B cell (primary cell): Measurements from ENCODE around the gene C4orf17. TPM values are rescaled to one million over a fixed set of nuclear protein-coding genes. Genes with fewer than 3 reads are reported as not detected.

Experiments used
- ATAC-seq: fragments of 200-7000 bp; cut with Tn5 transposase; one replicate; pipeline ENCODE4 v1.10.0; 2021; ENCODE audit warnings: low read depth, mild to moderate bottlenecking, moderate number of reproducible peaks, moderate library complexity
- CTCF ChIA-PET: fragments of 350-600 bp; sonication (Branson Sonifier 250); formaldehyde crosslinking; loops from one replicate; lab custom pipeline; 2021; ENCODE audit warnings: antibody characterized with exemption, inconsistent platforms; lab: Charles Lee
- POLR2A ChIA-PET: fragments of 350-600 bp; sonication (Branson Sonifier 250); formaldehyde crosslinking; loops from one replicate; lab custom pipeline; 2021; ENCODE audit warnings: antibody characterized with exemption; lab: Charles Lee
- DNase-seq: peaks from one replicate; pipeline ENCODE4 v3.0.0; 2013
- H2AFZ ChIP-seq: 2 replicates; pipeline ENCODE4 v1.6.1; 2012; ENCODE audit warnings: mild to moderate bottlenecking, low read depth, low read length; ENCODE audit not compliant: insufficient read depth, poor library complexity, severe bottlenecking
- H3K27ac ChIP-seq, 2 donors: 1 replicate in 1 of 2; 2 replicates in 1 of 2; pipeline ENCODE4 v1.5.1; 2012 to 2013; ENCODE audit warnings: low read length in 2 of 2, mild to moderate bottlenecking in 2 of 2, moderate library complexity in 1 of 2
- H3K27me3 ChIP-seq, 4 experiments: fragments of 200-600 bp in 1 of 4; sonication (generic) in 1 of 4; replicated peaks in 1 of 4; 1 replicate in 2 of 4; 2 replicates in 2 of 4; pipeline versions ENCODE4 v1.6.1 to v1.7.0; 2013 to 2016; ENCODE audit warnings: low read length in 3 of 4, mild to moderate bottlenecking in 2 of 4, mixed read lengths in 1 of 4, moderate library complexity in 1 of 4; ENCODE audit not compliant: insufficient read depth in 4 of 4, control insufficient read depth in 3 of 4; ENCODE audit errors: control extremely low read depth in 1 of 4
- H3K36me3 ChIP-seq, 2 experiments: replicated peaks in 1 of 2; 1 replicate in 1 of 2; 2 replicates in 1 of 2; pipeline versions ENCODE4 v1.6.1 to v1.7.1; 2013; ENCODE audit warnings: low read length in 1 of 2; ENCODE audit not compliant: insufficient read depth in 2 of 2, control insufficient read depth in 1 of 2; ENCODE audit errors: control extremely low read depth in 1 of 2, extremely low read depth in 1 of 2
- H3K4me1 ChIP-seq, 2 donors: fragments of 200-600 bp in 1 of 2; sonication (generic) in 1 of 2; 1 replicate in 1 of 2; 2 replicates in 1 of 2; pipeline versions ENCODE4 v1.5.1 to v1.6.1; 2013 to 2017; ENCODE audit warnings: low read length in 2 of 2; ENCODE audit not compliant: control insufficient read depth in 2 of 2, insufficient read depth in 2 of 2
- H3K4me2 ChIP-seq: replicated peaks from 2 replicates; pipeline ENCODE3; 2012; ENCODE audit warnings: mild to moderate bottlenecking, low read depth, low read length; ENCODE audit not compliant: poor library complexity, severe bottlenecking
- H3K4me3 ChIP-seq, 5 experiments: fragments of 200-600 bp in 1 of 5; sonication (generic) in 1 of 5; 1 replicate in 3 of 5; 2 replicates in 2 of 5; pipeline versions ENCODE4 v1.5.1 to v1.7.0; 2011 to 2016; ENCODE audit warnings: low read length in 4 of 5, mild to moderate bottlenecking in 4 of 5, low read depth in 2 of 5, control low read depth in 1 of 5, moderate library complexity in 1 of 5; ENCODE audit not compliant: insufficient read depth in 1 of 5; ENCODE audit errors: control extremely low read depth in 1 of 5, extremely low read depth in 1 of 5
- H3K79me2 ChIP-seq: fragments of 200-600 bp; sonication (generic); one replicate; pipeline ENCODE4 v1.6.0; 2016; ENCODE audit warnings: low read length; ENCODE audit not compliant: control insufficient read depth, insufficient read depth
- H3K9ac ChIP-seq: fragments of 200-600 bp; sonication (generic); 2 replicates; pipeline ENCODE4 v1.6.1; 2017; ENCODE audit warnings: mild to moderate bottlenecking, low read length, moderate library complexity
- H3K9me3 ChIP-seq, 3 donors: one replicate each; pipeline versions ENCODE4 v1.6.1 to v1.7.1; 2013; ENCODE audit warnings: low read length in 2 of 3; ENCODE audit not compliant: control insufficient read depth in 2 of 3, insufficient read depth in 1 of 3; ENCODE audit errors: control extremely low read depth in 1 of 3
- H4K20me1 ChIP-seq: 2 replicates; pipeline ENCODE4 v1.6.0; 2012; ENCODE audit warnings: mild to moderate bottlenecking, low read length; ENCODE audit not compliant: insufficient read depth, control insufficient read depth, poor library complexity, severe bottlenecking
- H3K27ac Mint-ChIP-seq: one replicate; pipeline ENCODE4 v1.8.0; 2021; ENCODE audit warnings: mixed read lengths
- H3K27me3 Mint-ChIP-seq: one replicate; pipeline ENCODE4 v1.8.0; 2021; ENCODE audit warnings: mixed read lengths
- H3K4me1 Mint-ChIP-seq: one replicate; pipeline ENCODE4 v1.8.0; 2021; ENCODE audit warnings: mixed read lengths
- H3K4me3 Mint-ChIP-seq: one replicate; pipeline ENCODE4 v1.8.0; 2021; ENCODE audit warnings: mixed read lengths
- H3K9me3 Mint-ChIP-seq: one replicate; pipeline ENCODE4 v1.8.0; 2022; ENCODE audit warnings: mixed read lengths; ENCODE audit not compliant: insufficient read depth
- EZH2 ChIP-seq: IDR thresholded peaks from 2 replicates; pipeline ENCODE4 v1.6.1; 2012; ENCODE audit warnings: borderline replicate concordance, low read depth, mild to moderate bottlenecking, moderate library complexity, low read length; ENCODE audit not compliant: insufficient read depth, poor library complexity, severe bottlenecking
- WGBS: methylation state at CpG from one replicate; pipeline ENCODE4 v1.1.5; 2013; ENCODE audit warnings: missing lambda C conversion rate; ENCODE audit not compliant: insufficient coverage; 5-methylcytosine and 5-hydroxymethylcytosine counted together
- intact Hi-C: fragments of 100-400 bp; cut with micrococcal nuclease; formaldehyde crosslinking; loops from one replicate; pipeline ENCODE4 v1.10.0; 2022
- polyA plus RNA-seq: library from polyadenylated mRNA; depleted of rRNA; stranded (reverse); fragments of >200 nt; gene quantifications from 2 replicates; pipeline ENCODE4 v1.2.3, GENCODE V29; 2012
- total RNA-seq, 2 donors: library from RNA; stranded (reverse); fragments of 120-200 nt in 1 of 2; gene quantifications; 1 replicate in 1 of 2; 2 replicates in 1 of 2; pipeline versions ENCODE4 v1.2.3 to v1.2.4, GENCODE V29; 2013 to 2022
- TF ChIP-seq, protein P1 (sequence below): fragments of 200-600 bp; IDR thresholded peaks from one replicate; pipeline ENCODE4 v1.8.0; 2022; ENCODE audit warnings: antibody characterized with exemption, mild to moderate bottlenecking

The C4orf17 gene
- total and polyA plus RNA-seq, 2 donors (not counting 1 experiment from before 2014, with no cell fraction given), result not detected

DNA sequence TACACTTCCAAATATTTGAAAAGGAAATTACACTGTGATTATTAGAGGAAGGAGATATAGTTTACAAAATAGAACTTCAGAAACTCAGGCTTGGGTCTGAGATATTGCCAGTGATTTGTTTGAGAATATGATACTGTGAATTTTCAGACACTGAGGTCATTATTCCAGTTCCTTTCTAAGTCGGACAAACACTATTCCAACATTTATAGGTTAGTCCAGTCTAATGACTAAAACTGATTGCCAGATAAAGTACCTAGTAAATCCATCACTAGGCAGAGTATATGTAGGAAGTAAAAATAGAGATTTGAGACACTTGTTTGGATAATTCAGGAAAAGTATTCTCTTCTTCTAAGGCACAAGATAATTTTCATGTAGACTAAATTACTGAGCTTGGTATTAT lies 77.0 kb downstream of the C4orf17 start:
- Mint-ChIP-seq H3K4me3 (no peak overlapping the region), H3K27me3 (peaks cover 13% of the 10 kb centered on the region), H3K4me1 (no peaks in the 10 kb centered on the region), H3K9me3 (no peaks in the 10 kb centered on the region), H3K27ac (no peak overlapping the region)
- no peaks in the 10 kb centered on the region for H3K36me3 ChIP-seq
- CTCF ChIA-PET, result no interaction called here
- no peak overlapping the region for H3K9ac ChIP-seq
- no peak overlapping the region for H3K27ac ChIP-seq
- no peak for TF ChIP-seq EZH2
- TF ChIP-seq, protein P1, sequence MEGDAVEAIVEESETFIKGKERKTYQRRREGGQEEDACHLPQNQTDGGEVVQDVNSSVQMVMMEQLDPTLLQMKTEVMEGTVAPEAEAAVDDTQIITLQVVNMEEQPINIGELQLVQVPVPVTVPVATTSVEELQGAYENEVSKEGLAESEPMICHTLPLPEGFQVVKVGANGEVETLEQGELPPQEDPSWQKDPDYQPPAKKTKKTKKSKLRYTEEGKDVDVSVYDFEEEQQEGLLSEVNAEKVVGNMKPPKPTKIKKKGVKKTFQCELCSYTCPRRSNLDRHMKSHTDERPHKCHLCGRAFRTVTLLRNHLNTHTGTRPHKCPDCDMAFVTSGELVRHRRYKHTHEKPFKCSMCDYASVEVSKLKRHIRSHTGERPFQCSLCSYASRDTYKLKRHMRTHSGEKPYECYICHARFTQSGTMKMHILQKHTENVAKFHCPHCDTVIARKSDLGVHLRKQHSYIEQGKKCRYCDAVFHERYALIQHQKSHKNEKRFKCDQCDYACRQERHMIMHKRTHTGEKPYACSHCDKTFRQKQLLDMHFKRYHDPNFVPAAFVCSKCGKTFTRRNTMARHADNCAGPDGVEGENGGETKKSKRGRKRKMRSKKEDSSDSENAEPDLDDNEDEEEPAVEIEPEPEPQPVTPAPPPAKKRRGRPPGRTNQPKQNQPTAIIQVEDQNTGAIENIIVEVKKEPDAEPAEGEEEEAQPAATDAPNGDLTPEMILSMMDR, result no peak
- H3K9me3 ChIP-seq, result peaks cover 0 to under 1% (median 0%) of the 10 kb centered on the region in 3 donors
- no peak for DNase-seq
- H3K4me1 ChIP-seq, result no peaks in the 10 kb centered on the region
- no peak overlapping the region for H3K4me2 ChIP-seq
- H3K27me3 ChIP-seq, result peaks cover 0 to 11% (median 0%) of the 10 kb centered on the region in 4 experiments
- H3K79me2 ChIP-seq, result no peaks in the 10 kb centered on the region
- POLR2A ChIA-PET, result no interaction called here
- no peaks in the 10 kb centered on the region for H4K20me1 ChIP-seq
- intact Hi-C loops, result no loop called here
- WGBS, result no CpG with 5 or more reads among the region's 1 CpG
- no peak overlapping the region for H3K4me3 ChIP-seq
- no peak overlapping the region for H2AFZ ChIP-seq
- no peak for ATAC-seq

- Histone ChIP-seq H3K27me3 (peaks cover 0 to 4% (median 0%) of the 10 kb centered on the region in 4 experiments), H3K79me2 (no peaks in the 10 kb centered on the region), H3K27ac (no peak overlapping the region), H2AFZ (no peak overlapping the region), H4K20me1 (no peaks in the 10 kb centered on the region), H3K4me3 (no peak overlapping the region), H3K4me2 (no peak overlapping the region), H3K9me3 (no peaks in the 10 kb centered on the region), H3K4me1 (no peaks in the 10 kb centered on the region), H3K9ac (no peak overlapping the region), H3K36me3 (no peaks in the 10 kb centered on the region)
- Mint-ChIP-seq H3K27me3 (peaks cover 13% of the 10 kb centered on the region), H3K27ac (no peak overlapping the region), H3K9me3 (no peaks in the 10 kb centered on the region), H3K4me3 (no peak overlapping the region), H3K4me1 (no peaks in the 10 kb centered on the region)
- WGBS, result no CpG with 5 or more reads among the region's 3 CpGs
- CTCF ChIA-PET, result no interaction called here
- ATAC-seq (no peak), DNase-seq (no peak)
- intact Hi-C loops, result no loop called here
- POLR2A ChIA-PET, result no interaction called here
- TF ChIP-seq, protein P1, result no peak
- no peak for TF ChIP-seq EZH2
Observed at GRCh38 chr4:99591757-99592156, 80.9 kb downstream of the C4orf17 start.

Other genes with a start within 250 kb of the C4orf17 start
- not detected in 2 replicates for gene ADH1A, start 220.0 kb upstream of the C4orf17 start, total RNA-seq
- not detected in 2 replicates for gene ADH1A, start 220.0 kb upstream of the C4orf17 start, polyA plus RNA-seq
- gene ADH1B, start 189.6 kb upstream of the C4orf17 start, total RNA-seq, result not detected in 2 replicates
- gene ADH1B, start 189.6 kb upstream of the C4orf17 start, polyA plus RNA-seq, result not detected in 2 replicates
- not detected in 2 replicates for gene ADH1C, start 158.3 kb upstream of the C4orf17 start, total RNA-seq
- not detected in 2 replicates for gene ADH1C, start 158.3 kb upstream of the C4orf17 start, polyA plus RNA-seq
- not detected in 2 replicates for gene ADH7, start 75.7 kb upstream of the C4orf17 start, total RNA-seq
- not detected in 2 replicates for gene ADH7, start 75.7 kb upstream of the C4orf17 start, polyA plus RNA-seq
- 4.5 and 5.5 TPM in 2 replicates for gene TRMT10A, start 53.0 kb downstream of the C4orf17 start, total RNA-seq
- gene TRMT10A, start 53.0 kb downstream of the C4orf17 start, polyA plus RNA-seq, result 1.4 and 2.3 TPM in 2 replicates
- 0.44 TPM in 1 of 2 replicates, not detected in the other for gene MTTP, start 63.8 kb downstream of the C4orf17 start, total RNA-seq
- gene MTTP, start 63.8 kb downstream of the C4orf17 start, polyA plus RNA-seq, result 0.03 TPM in 1 of 2 replicates, not detected in the other
- not detected in 2 replicates for gene C4orf54, start 146.8 kb downstream of the C4orf17 start, total RNA-seq
- gene C4orf54, start 146.8 kb downstream of the C4orf17 start, polyA plus RNA-seq, result not detected in 2 replicates